ENCODE data around the gene SLC39A9. TPM values are rescaled to one million over a fixed set of nuclear protein-coding genes. Genes with fewer than 3 reads are reported as not detected.

The SLC39A9 gene
- total and polyA plus RNA-seq, 2 experiments from 2014 or later = 23.7 to 36.8 TPM

GRCh38 chr14:69499436-69499835 is 100.9 kb downstream of the SLC39A9 start:
- Histone ChIP-seq H3K27me3 (peaks cover 8% of the 10 kb centered on the region), H3K36me3 (no peaks in the 10 kb centered on the region), H3K27ac (no peak overlapping the region), H3K4me1 (ENCODE audit: low read depth) (no peaks in the 10 kb centered on the region), H3K4me3 (no peak overlapping the region), H3K9me3 (ENCODE audit: low read depth) (no peaks in the 10 kb centered on the region)
- no peak for DNase-seq (ENCODE audit: low read depth in 1 of 2, low spot score in 1 of 2)
- no peak for TF ChIP-seq CTCF (IDR thresholded peaks at IDR 0.05; ENCODE audit: low read depth, low read length)

DNA sequence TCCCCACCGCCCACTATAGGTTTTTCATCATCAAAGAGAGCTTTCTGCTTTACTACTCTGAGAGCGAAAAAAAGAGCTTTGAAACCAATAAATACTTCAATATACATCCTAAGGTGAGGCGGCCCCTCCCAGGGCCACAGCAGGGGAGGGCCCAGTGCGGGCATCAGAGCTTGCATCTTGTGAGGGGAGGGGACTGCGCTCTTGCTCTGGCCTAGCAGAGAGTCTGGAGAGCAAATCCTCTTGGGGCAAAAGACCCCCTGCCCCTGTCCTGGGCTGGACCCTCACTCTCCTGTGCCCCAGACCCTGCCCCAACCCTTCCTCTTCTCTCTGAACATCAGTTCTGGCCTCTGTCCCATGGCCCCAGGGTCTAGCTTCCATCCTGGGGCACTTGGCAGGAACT is 101.6 kb downstream of the SLC39A9 start:
- Histone ChIP-seq H3K36me3 (no peaks in the 10 kb centered on the region), H3K4me3 (no peak overlapping the region), H3K27me3 (peaks cover 6% of the 10 kb centered on the region), H3K27ac (no peak overlapping the region), H3K9me3 (ENCODE audit: low read depth) (no peaks in the 10 kb centered on the region), H3K4me1 (ENCODE audit: low read depth) (no peaks in the 10 kb centered on the region)
- no peak for TF ChIP-seq CTCF (IDR thresholded peaks at IDR 0.05; ENCODE audit: low read depth, low read length)
- DNase-seq (ENCODE audit: low read depth in 1 of 2, low spot score in 1 of 2) = no peak

DNA sequence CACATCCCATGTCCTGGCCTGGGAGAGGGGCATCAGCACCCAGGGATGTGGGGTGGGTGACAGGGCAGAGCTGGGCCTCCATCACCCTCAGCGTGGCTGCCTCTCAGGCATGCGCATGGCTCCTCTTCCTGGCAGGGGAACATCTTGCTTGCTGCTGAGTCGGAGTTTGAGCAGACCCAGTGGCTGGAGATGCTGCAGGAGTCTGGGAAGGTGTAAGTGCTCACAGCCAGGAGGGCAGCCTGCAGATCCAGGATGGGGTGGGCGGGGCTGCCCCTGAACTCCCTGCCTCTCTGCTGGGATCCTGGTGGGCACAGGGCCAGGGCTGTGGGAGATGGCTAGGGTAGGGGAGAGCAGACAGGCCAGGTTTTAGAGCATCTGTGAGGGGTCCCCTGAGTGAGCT is 102.2 kb downstream of the SLC39A9 start:
- no peaks in the 10 kb centered on the region for H3K4me1 ChIP-seq (ENCODE audit: low read depth)
- no peaks in the 10 kb centered on the region for H3K36me3 ChIP-seq
- no peak for TF ChIP-seq CTCF (IDR thresholded peaks at IDR 0.05; ENCODE audit: low read depth, low read length)
- peaks cover 6% of the 10 kb centered on the region for H3K27me3 ChIP-seq
- no peak overlapping the region for H3K27ac ChIP-seq
- H3K9me3 ChIP-seq (ENCODE audit: low read depth) = no peaks in the 10 kb centered on the region
- no peak overlapping the region for H3K4me3 ChIP-seq
- no peak for DNase-seq (ENCODE audit: low read depth in 1 of 2, low spot score in 1 of 2)

GRCh38 chr14:69501423-69501838 is 102.9 kb downstream of the SLC39A9 start:
- TF ChIP-seq CTCF (IDR thresholded peaks at IDR 0.05; ENCODE audit: low read depth, low read length) = no peak
- Histone ChIP-seq H3K9me3 (ENCODE audit: low read depth) (no peaks in the 10 kb centered on the region), H3K36me3 (no peaks in the 10 kb centered on the region), H3K27ac (no peak overlapping the region), H3K4me1 (ENCODE audit: low read depth) (no peaks in the 10 kb centered on the region), H3K27me3 (peaks cover 6% of the 10 kb centered on the region), H3K4me3 (no peak overlapping the region)
- DNase-seq (ENCODE audit: low read depth in 1 of 2, low spot score in 1 of 2) = peak in 1 of 2 donors; percentile 51

GRCh38 chr14:69504775-69505174 is 106.3 kb downstream of the SLC39A9 start:
- H3K27ac ChIP-seq = no peak overlapping the region
- peaks cover 6% of the 10 kb centered on the region for H3K27me3 ChIP-seq
- no peaks in the 10 kb centered on the region for H3K36me3 ChIP-seq
- no peaks in the 10 kb centered on the region for H3K4me1 ChIP-seq (ENCODE audit: low read depth)
- no peak for DNase-seq (ENCODE audit: low read depth in 1 of 2, low spot score in 1 of 2)
- no peaks in the 10 kb centered on the region for H3K9me3 ChIP-seq (ENCODE audit: low read depth)
- TF ChIP-seq CTCF (IDR thresholded peaks at IDR 0.05; ENCODE audit: low read depth, low read length) = no peak
- H3K4me3 ChIP-seq = no peak overlapping the region

All from cardiac muscle cell (in vitro differentiated cells and primary cell).